Right lobe of liver (tissue), 4 donors: ENCODE measurements around the gene GLP2R.

ENCODE experiments used
- CTCF ChIP-seq, 4 donors: fragments of 200-600 bp in 3 of 4; fragments of 450-650 bp in 1 of 4; IDR thresholded peaks; one replicate each; pipeline versions ENCODE4 v1.5.1 to v1.8.0; 2016 to 2022; ENCODE audit warnings: antibody characterized with exemption in 4 of 4, mild to moderate bottlenecking in 2 of 4
- POLR2A ChIP-seq: fragments of 450-650 bp; IDR thresholded peaks from one replicate; pipeline ENCODE4 v1.6.1; 2017; ENCODE audit warnings: antibody characterized with exemption, mild to moderate bottlenecking
- donor health status: DM: no; HTN: no; CAD: no.
- donor health status: DM: no; HTN: no; CAD: no.
- donor health status: DM: no; HTN: yes; CAD: no.

- TF ChIP-seq POLR2A: no peak
- no peak for TF ChIP-seq CTCF (IDR thresholded peaks at IDR 0.05)
Observed at GRCh38 chr17:9798008-9798407, 27.7 kb upstream of the GLP2R start.
